ENCODE results near the gene CMKLR1. TPM values are rescaled to one million over a fixed set of nuclear protein-coding genes. Genes with fewer than 3 reads are reported as not detected.

CMKLR1 gene
- total RNA-seq, 2 donors from 2014 or later: not detected

GRCh38 chr12:108361606-108362005, 22.5 kb upstream of the CMKLR1 start:
- Histone ChIP-seq H3K9me3 (ENCODE audit: control insufficient read depth, low read length) (no peaks in the 10 kb centered on the region), H3K27ac (ENCODE audit: low read depth, low read length) (no peak overlapping the region), H3K9ac (ENCODE audit: extremely low read depth, low read length, poor library complexity, severe bottlenecking) (no peak overlapping the region), H3K4me3 (ENCODE audit: low read length) (no peak overlapping the region), H3K27me3 (ENCODE audit: control insufficient read depth, insufficient read depth, low read length, poor library complexity, severe bottlenecking) (no peaks in the 10 kb centered on the region), H3K36me3 (ENCODE audit: control insufficient read depth, insufficient read depth, low read length) (no peaks in the 10 kb centered on the region), H3K4me1 (ENCODE audit: control insufficient read depth, insufficient read depth, low read length) (peaks cover 4% of the 10 kb centered on the region)
- Mint-ChIP-seq H3K4me1 (no peaks in the 10 kb centered on the region), H3K27me3 (ENCODE audit: insufficient read depth) (no peaks in the 10 kb centered on the region), H3K36me3 (ENCODE audit: low read depth) (no peaks in the 10 kb centered on the region), H3K9me3 (no peaks in the 10 kb centered on the region), H3K27ac (no peak overlapping the region), H3K4me3 (no peak overlapping the region)
- no peak for TF ChIP-seq CTCF (conservative IDR thresholded peaks at IDR 0.05)
- WGBS, 2 experiments (ENCODE audit: insufficient coverage in 1 of 2, insufficient read length in 1 of 2): 71 to 89% methylated on average over 1 to 3 of the region's 3 CpGs
- DNase-seq: peak; percentile 29

GRCh38 chr12:108360487-108360886, 21.4 kb upstream of the CMKLR1 start:
- TF ChIP-seq CTCF (conservative IDR thresholded peaks at IDR 0.05): no peak
- no peaks in the 10 kb centered on the region for H3K9me3 Mint-ChIP-seq
- H3K27ac ChIP-seq (ENCODE audit: low read depth, low read length): no peak overlapping the region

GRCh38 chr12:108360057-108360456, 20.9 kb upstream of the CMKLR1 start:
- no peaks in the 10 kb centered on the region for H3K36me3 ChIP-seq (ENCODE audit: control insufficient read depth, insufficient read depth, low read length)
- Mint-ChIP-seq H3K27me3 (ENCODE audit: insufficient read depth) (no peaks in the 10 kb centered on the region), H3K9me3 (no peaks in the 10 kb centered on the region), H3K4me1 (no peaks in the 10 kb centered on the region), H3K4me3 (no peak overlapping the region), H3K36me3 (ENCODE audit: low read depth) (no peaks in the 10 kb centered on the region), H3K27ac (no peak overlapping the region)
- H3K9ac ChIP-seq (ENCODE audit: extremely low read depth, low read length, poor library complexity, severe bottlenecking): no peak overlapping the region
- H3K9me3 ChIP-seq (ENCODE audit: control insufficient read depth, low read length): no peaks in the 10 kb centered on the region
- no peak overlapping the region for H3K4me3 ChIP-seq (ENCODE audit: low read length)
- H3K4me1 ChIP-seq (ENCODE audit: control insufficient read depth, insufficient read depth, low read length): peaks cover 4% of the 10 kb centered on the region
- TF ChIP-seq CTCF (conservative IDR thresholded peaks at IDR 0.05): no peak
- no peak for DNase-seq
- H3K27ac ChIP-seq (ENCODE audit: low read depth, low read length): no peak overlapping the region
- H3K27me3 ChIP-seq (ENCODE audit: control insufficient read depth, insufficient read depth, low read length, poor library complexity, severe bottlenecking): no peaks in the 10 kb centered on the region

More at GRCh38 chr12:108360487-108360886, 21.4 kb upstream of the CMKLR1 start:
- no peak overlapping the region for H3K27ac Mint-ChIP-seq
- Histone ChIP-seq H3K9me3 (ENCODE audit: control insufficient read depth, low read length) (no peaks in the 10 kb centered on the region), H3K4me1 (ENCODE audit: control insufficient read depth, insufficient read depth, low read length) (peaks cover 4% of the 10 kb centered on the region), H3K9ac (ENCODE audit: extremely low read depth, low read length, poor library complexity, severe bottlenecking) (no peak overlapping the region), H3K27me3 (ENCODE audit: control insufficient read depth, insufficient read depth, low read length, poor library complexity, severe bottlenecking) (no peaks in the 10 kb centered on the region), H3K36me3 (ENCODE audit: control insufficient read depth, insufficient read depth, low read length) (no peaks in the 10 kb centered on the region), H3K4me3 (ENCODE audit: low read length) (no peak overlapping the region)
- DNase-seq: peak; percentile 44
- no peak overlapping the region for H3K4me3 Mint-ChIP-seq
- H3K36me3 Mint-ChIP-seq (ENCODE audit: low read depth): no peaks in the 10 kb centered on the region
- no peaks in the 10 kb centered on the region for H3K4me1 Mint-ChIP-seq
- H3K27me3 Mint-ChIP-seq (ENCODE audit: insufficient read depth): no peaks in the 10 kb centered on the region
